B cell (primary cell): ENCODE results near the gene AMIGO2. TPM values are rescaled to one million over a fixed set of nuclear protein-coding genes. Genes with fewer than 3 reads are reported as not detected.

Experiments used
- ATAC-seq: fragments of 200-7000 bp; cut with Tn5 transposase; one replicate; pipeline ENCODE4 v1.10.0; 2021; ENCODE audit warnings: low read depth, mild to moderate bottlenecking, moderate number of reproducible peaks, moderate library complexity
- CTCF ChIA-PET: fragments of 350-600 bp; sonication (Branson Sonifier 250); formaldehyde crosslinking; loops from one replicate; lab custom pipeline; 2021; ENCODE audit warnings: antibody characterized with exemption, inconsistent platforms; lab: Charles Lee
- POLR2A ChIA-PET: fragments of 350-600 bp; sonication (Branson Sonifier 250); formaldehyde crosslinking; loops from one replicate; lab custom pipeline; 2021; ENCODE audit warnings: antibody characterized with exemption; lab: Charles Lee
- DNase-seq: peaks from one replicate; pipeline ENCODE4 v3.0.0; 2013
- H2AFZ ChIP-seq: 2 replicates; pipeline ENCODE4 v1.6.1; 2012; ENCODE audit warnings: mild to moderate bottlenecking, low read depth, low read length; ENCODE audit not compliant: insufficient read depth, poor library complexity, severe bottlenecking
- H3K27ac ChIP-seq, 2 donors: 1 replicate in 1 of 2; 2 replicates in 1 of 2; pipeline ENCODE4 v1.5.1; 2012 to 2013; ENCODE audit warnings: low read length in 2 of 2, mild to moderate bottlenecking in 2 of 2, moderate library complexity in 1 of 2
- H3K27me3 ChIP-seq, 4 experiments: fragments of 200-600 bp in 1 of 4; sonication (generic) in 1 of 4; replicated peaks in 1 of 4; 1 replicate in 2 of 4; 2 replicates in 2 of 4; pipeline versions ENCODE4 v1.6.1 to v1.7.0; 2013 to 2016; ENCODE audit warnings: low read length in 3 of 4, mild to moderate bottlenecking in 2 of 4, mixed read lengths in 1 of 4, moderate library complexity in 1 of 4; ENCODE audit not compliant: insufficient read depth in 4 of 4, control insufficient read depth in 3 of 4; ENCODE audit errors: control extremely low read depth in 1 of 4
- H3K36me3 ChIP-seq, 2 experiments: replicated peaks in 1 of 2; 1 replicate in 1 of 2; 2 replicates in 1 of 2; pipeline versions ENCODE4 v1.6.1 to v1.7.1; 2013; ENCODE audit warnings: low read length in 1 of 2; ENCODE audit not compliant: insufficient read depth in 2 of 2, control insufficient read depth in 1 of 2; ENCODE audit errors: control extremely low read depth in 1 of 2, extremely low read depth in 1 of 2
- H3K4me1 ChIP-seq, 2 donors: fragments of 200-600 bp in 1 of 2; sonication (generic) in 1 of 2; 1 replicate in 1 of 2; 2 replicates in 1 of 2; pipeline versions ENCODE4 v1.5.1 to v1.6.1; 2013 to 2017; ENCODE audit warnings: low read length in 2 of 2; ENCODE audit not compliant: control insufficient read depth in 2 of 2, insufficient read depth in 2 of 2
- H3K4me2 ChIP-seq: replicated peaks from 2 replicates; pipeline ENCODE3; 2012; ENCODE audit warnings: mild to moderate bottlenecking, low read depth, low read length; ENCODE audit not compliant: poor library complexity, severe bottlenecking
- H3K4me3 ChIP-seq, 5 experiments: fragments of 200-600 bp in 1 of 5; sonication (generic) in 1 of 5; 1 replicate in 3 of 5; 2 replicates in 2 of 5; pipeline versions ENCODE4 v1.5.1 to v1.7.0; 2011 to 2016; ENCODE audit warnings: low read length in 4 of 5, mild to moderate bottlenecking in 4 of 5, low read depth in 2 of 5, control low read depth in 1 of 5, moderate library complexity in 1 of 5; ENCODE audit not compliant: insufficient read depth in 1 of 5; ENCODE audit errors: control extremely low read depth in 1 of 5, extremely low read depth in 1 of 5
- H3K79me2 ChIP-seq: fragments of 200-600 bp; sonication (generic); one replicate; pipeline ENCODE4 v1.6.0; 2016; ENCODE audit warnings: low read length; ENCODE audit not compliant: control insufficient read depth, insufficient read depth
- H3K9ac ChIP-seq: fragments of 200-600 bp; sonication (generic); 2 replicates; pipeline ENCODE4 v1.6.1; 2017; ENCODE audit warnings: mild to moderate bottlenecking, low read length, moderate library complexity
- H3K9me3 ChIP-seq, 3 donors: one replicate each; pipeline versions ENCODE4 v1.6.1 to v1.7.1; 2013; ENCODE audit warnings: low read length in 2 of 3; ENCODE audit not compliant: control insufficient read depth in 2 of 3, insufficient read depth in 1 of 3; ENCODE audit errors: control extremely low read depth in 1 of 3
- H4K20me1 ChIP-seq: 2 replicates; pipeline ENCODE4 v1.6.0; 2012; ENCODE audit warnings: mild to moderate bottlenecking, low read length; ENCODE audit not compliant: insufficient read depth, control insufficient read depth, poor library complexity, severe bottlenecking
- H3K27ac Mint-ChIP-seq: one replicate; pipeline ENCODE4 v1.8.0; 2021; ENCODE audit warnings: mixed read lengths
- H3K27me3 Mint-ChIP-seq: one replicate; pipeline ENCODE4 v1.8.0; 2021; ENCODE audit warnings: mixed read lengths
- H3K4me1 Mint-ChIP-seq: one replicate; pipeline ENCODE4 v1.8.0; 2021; ENCODE audit warnings: mixed read lengths
- H3K4me3 Mint-ChIP-seq: one replicate; pipeline ENCODE4 v1.8.0; 2021; ENCODE audit warnings: mixed read lengths
- H3K9me3 Mint-ChIP-seq: one replicate; pipeline ENCODE4 v1.8.0; 2022; ENCODE audit warnings: mixed read lengths; ENCODE audit not compliant: insufficient read depth
- CTCF ChIP-seq: fragments of 200-600 bp; IDR thresholded peaks from one replicate; pipeline ENCODE4 v1.8.0; 2022; ENCODE audit warnings: antibody characterized with exemption, mild to moderate bottlenecking
- EZH2 ChIP-seq: IDR thresholded peaks from 2 replicates; pipeline ENCODE4 v1.6.1; 2012; ENCODE audit warnings: borderline replicate concordance, low read depth, mild to moderate bottlenecking, moderate library complexity, low read length; ENCODE audit not compliant: insufficient read depth, poor library complexity, severe bottlenecking
- WGBS: methylation state at CpG from one replicate; pipeline ENCODE4 v1.1.5; 2013; ENCODE audit warnings: missing lambda C conversion rate; ENCODE audit not compliant: insufficient coverage; 5-methylcytosine and 5-hydroxymethylcytosine counted together
- intact Hi-C: fragments of 100-400 bp; cut with micrococcal nuclease; formaldehyde crosslinking; loops from one replicate; pipeline ENCODE4 v1.10.0; 2022
- polyA plus RNA-seq: library from polyadenylated mRNA; depleted of rRNA; stranded (reverse); fragments of >200 nt; gene quantifications from 2 replicates; pipeline ENCODE4 v1.2.3, GENCODE V29; 2012
- total RNA-seq, 2 donors: library from RNA; stranded (reverse); fragments of 120-200 nt in 1 of 2; gene quantifications; 1 replicate in 1 of 2; 2 replicates in 1 of 2; pipeline versions ENCODE4 v1.2.3 to v1.2.4, GENCODE V29; 2013 to 2022

Gene AMIGO2
- total and polyA plus RNA-seq, 2 donors (not counting 1 experiment from before 2014, with no cell fraction given): 10.4 to 11.8 TPM

- Histone ChIP-seq H3K4me1 (peaks cover 0 to 8% of the 10 kb centered on the region in 2 donors), H3K9me3 (peaks cover 0 to 27% (median 20%) of the 10 kb centered on the region in 3 donors), H3K4me3 (peak overlapping the region in 1 of 5 experiments; percentile 8), H4K20me1 (no peaks in the 10 kb centered on the region), H3K36me3 (no peaks in the 10 kb centered on the region), H3K79me2 (no peaks in the 10 kb centered on the region), H3K27me3 (peaks cover 0 to 3% (median 0%) of the 10 kb centered on the region in 4 experiments), H3K27ac (no peak overlapping the region), H2AFZ (no peak overlapping the region), H3K4me2 (peak overlapping the region; percentile 17), H3K9ac (no peak overlapping the region)
- H3K27ac Mint-ChIP-seq: no peak overlapping the region
- ChIA-PET POLR2A (no interaction called here), CTCF (interaction anchor here (1.7 to 1.8 kb wide), 2 partner anchors 22 to 24 kb away, joined by 5 to 7 read pairs; partner anchors contain the start of genes AMIGO2 and PCED1B)
- H3K4me1 Mint-ChIP-seq: no peaks in the 10 kb centered on the region
- intact Hi-C loops: no loop called here
- WGBS: 72% methylated on average over 2 of the region's 4 CpGs
- ATAC-seq: no peak
- no peaks in the 10 kb centered on the region for H3K27me3 Mint-ChIP-seq
- no peak for DNase-seq
- H3K9me3 Mint-ChIP-seq: peaks cover 8% of the 10 kb centered on the region
- no peak for TF ChIP-seq CTCF
- no peak overlapping the region for H3K4me3 Mint-ChIP-seq
Measured at GRCh38 chr12:47054659-47055058, 25.1 kb downstream of the AMIGO2 start.

DNA sequence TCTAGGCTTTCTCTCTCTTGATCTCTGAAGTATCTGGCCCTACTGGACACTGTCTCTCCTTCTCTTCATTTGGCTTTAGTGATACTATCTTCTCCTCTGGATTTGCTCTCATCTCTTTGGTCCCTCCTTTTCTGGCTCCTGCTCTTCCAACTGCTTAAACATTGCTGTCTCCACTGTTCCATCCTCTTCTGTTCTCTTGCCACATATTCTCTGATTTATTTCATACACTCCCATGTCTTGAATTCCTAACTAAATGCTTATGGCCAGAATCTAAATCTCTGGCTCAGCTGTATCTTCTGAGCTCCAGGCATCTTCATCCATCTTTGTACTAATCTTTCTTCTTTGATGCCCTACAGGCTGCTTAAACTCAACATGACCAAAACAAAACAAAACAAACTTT is 25.8 kb downstream of the AMIGO2 start:
- no peaks in the 10 kb centered on the region for H3K4me1 Mint-ChIP-seq
- no peak overlapping the region for H3K9ac ChIP-seq
- H3K4me1 ChIP-seq: peaks cover 0 to 8% of the 10 kb centered on the region in 2 donors
- no peaks in the 10 kb centered on the region for H3K36me3 ChIP-seq
- H4K20me1 ChIP-seq: no peaks in the 10 kb centered on the region
- no peak overlapping the region for H3K27ac Mint-ChIP-seq
- no peaks in the 10 kb centered on the region for H3K27me3 Mint-ChIP-seq
- H3K4me2 ChIP-seq: no peak overlapping the region
- no peaks in the 10 kb centered on the region for H3K79me2 ChIP-seq
- H3K27me3 ChIP-seq: peaks cover 0 to 3% (median 0%) of the 10 kb centered on the region in 4 experiments
- ATAC-seq: no peak
- CTCF ChIA-PET: interaction anchor here (1.5 to 1.8 kb wide), 3 partner anchors 17 to 25 kb away, joined by 3 to 7 read pairs (median 5); partner anchors contain the start of genes AMIGO2 and PCED1B
- H3K9me3 Mint-ChIP-seq: peaks cover 8% of the 10 kb centered on the region
- intact Hi-C loops: no loop called here
- H3K4me3 Mint-ChIP-seq: no peak overlapping the region
- no peak overlapping the region for H3K4me3 ChIP-seq
- DNase-seq: no peak
- H2AFZ ChIP-seq: no peak overlapping the region
- TF ChIP-seq CTCF (no peak), EZH2 (no peak)
- peaks cover 0 to 28% (median 20%) of the 10 kb centered on the region in 3 donors for H3K9me3 ChIP-seq
- no peak overlapping the region for H3K27ac ChIP-seq
- POLR2A ChIA-PET: no interaction called here
